Measurements from ENCODE around the gene TRAF7. TPM values are rescaled to one million over a fixed set of nuclear protein-coding genes. Genes with fewer than 3 reads are reported as not detected.
A peak's percentile ranks its signal among the peaks of the same experiment; 100 is the strongest.
"Not testable (repeated sequence)": the region's sequence is repeated elsewhere in the genome, so short reads cannot be mapped to it uniquely, and the experiment has no call there.

TRAF7 gene
- total RNA-seq, 1 donor from 2014 or later: 38.8 TPM

DNA sequence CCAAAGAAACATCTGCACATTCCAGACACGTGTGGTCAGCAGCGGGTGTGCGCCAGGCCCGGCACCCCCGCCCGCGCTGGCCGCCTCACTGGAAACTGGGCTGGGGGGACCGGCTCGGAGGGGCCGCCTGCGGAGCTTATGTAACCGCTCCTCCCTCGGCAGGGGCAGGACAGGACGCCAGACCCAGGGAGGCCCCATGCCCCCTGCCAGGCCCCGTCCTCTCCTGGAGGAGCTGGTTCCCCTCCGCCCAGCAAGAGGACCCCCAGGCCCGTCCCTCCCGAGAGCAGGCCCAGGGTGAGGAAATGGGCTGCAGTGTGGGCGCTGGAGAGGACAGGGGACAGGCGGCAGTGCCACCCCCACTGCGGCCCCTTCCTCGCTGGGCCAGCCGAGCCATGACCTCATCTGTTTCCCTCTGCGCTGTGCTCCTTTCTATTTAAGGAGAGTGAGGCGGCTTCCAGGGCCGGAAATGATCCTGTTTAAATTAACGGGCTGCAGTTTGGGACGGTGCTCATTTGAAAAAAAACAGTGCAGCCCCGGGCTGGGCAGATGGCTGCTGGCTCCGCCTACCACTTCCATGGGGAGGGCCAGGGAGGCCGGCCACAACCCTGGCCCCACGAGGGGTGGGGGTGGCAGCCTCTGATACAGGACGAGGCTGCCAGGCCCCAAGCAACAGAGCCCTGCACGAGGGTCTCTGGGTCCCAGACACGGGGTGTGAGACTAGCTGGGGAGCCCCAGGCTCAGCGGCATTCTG, 30.7 kb upstream of the TRAF7 start:
- H3K27me3 ChIP-seq; intact Hi-C loops (cut with DNase I); H3K9me3 ChIP-seq; H3K36me3 ChIP-seq: not testable (repeated sequence)
- DNase-seq (ENCODE audit: extremely low spot score in 2 of 2): peak in 1 of 2 donors; percentile 91
- H3K27ac ChIP-seq: peak overlapping the region; percentile 96
- H3K4me3 ChIP-seq: peak overlapping the region; percentile 30 to 45
- TF ChIP-seq POLR2AphosphoS5 (IDR thresholded peaks at IDR 0.05; ENCODE audit: insufficient read depth in 1 of 2, low read depth in 1 of 2): peak; percentile 33 to 82
- H3K4me1 ChIP-seq: peaks cover 85% of the 10 kb centered on the region

DNA sequence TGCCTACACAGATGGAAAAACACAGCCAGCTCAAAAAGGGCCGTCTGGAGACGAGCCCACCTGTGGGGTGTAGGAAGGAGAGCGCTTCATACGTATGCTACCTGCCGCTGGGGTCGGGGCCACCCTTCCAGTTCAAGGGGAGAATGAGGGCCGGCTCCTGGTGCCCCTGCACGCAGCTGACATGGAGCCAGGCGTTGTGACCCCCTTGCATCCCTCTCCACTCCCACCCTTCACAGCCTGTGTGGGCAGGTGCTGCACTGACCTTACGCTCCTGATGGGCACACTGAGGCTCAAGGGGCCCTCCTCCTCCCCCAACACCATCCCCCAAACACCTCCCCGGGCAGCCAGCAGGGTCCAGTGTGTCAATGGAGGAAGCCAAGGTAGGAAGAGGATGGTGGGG, 30.0 kb upstream of the TRAF7 start:
- peaks cover 88% of the 10 kb centered on the region for H3K4me1 ChIP-seq
- H3K9me3 ChIP-seq; DNase-seq (ENCODE audit: extremely low spot score in 2 of 2); intact Hi-C loops (cut with DNase I); H3K36me3 ChIP-seq; H3K27me3 ChIP-seq: not testable (repeated sequence)
- peak overlapping the region; percentile 96 for H3K27ac ChIP-seq
- peak overlapping the region; percentile 30 to 45 for H3K4me3 ChIP-seq

GRCh38 chr16:2126161-2126743, 29.3 kb upstream of the TRAF7 start:
- intact Hi-C loops (cut with DNase I); DNase-seq (ENCODE audit: extremely low spot score in 2 of 2); H3K36me3 ChIP-seq; H3K9me3 ChIP-seq; H3K27me3 ChIP-seq: not testable (repeated sequence)
- Histone ChIP-seq H3K4me1 (peaks cover 88% of the 10 kb centered on the region), H3K4me3 (peak overlapping the region; percentile 30 to 45), H3K27ac (peak overlapping the region; percentile 96)
- peak in 1 of 2 donors; percentile 54 for TF ChIP-seq POLR2AphosphoS5 (IDR thresholded peaks at IDR 0.05; ENCODE audit: insufficient read depth in 1 of 2, low read depth in 1 of 2)

DNA sequence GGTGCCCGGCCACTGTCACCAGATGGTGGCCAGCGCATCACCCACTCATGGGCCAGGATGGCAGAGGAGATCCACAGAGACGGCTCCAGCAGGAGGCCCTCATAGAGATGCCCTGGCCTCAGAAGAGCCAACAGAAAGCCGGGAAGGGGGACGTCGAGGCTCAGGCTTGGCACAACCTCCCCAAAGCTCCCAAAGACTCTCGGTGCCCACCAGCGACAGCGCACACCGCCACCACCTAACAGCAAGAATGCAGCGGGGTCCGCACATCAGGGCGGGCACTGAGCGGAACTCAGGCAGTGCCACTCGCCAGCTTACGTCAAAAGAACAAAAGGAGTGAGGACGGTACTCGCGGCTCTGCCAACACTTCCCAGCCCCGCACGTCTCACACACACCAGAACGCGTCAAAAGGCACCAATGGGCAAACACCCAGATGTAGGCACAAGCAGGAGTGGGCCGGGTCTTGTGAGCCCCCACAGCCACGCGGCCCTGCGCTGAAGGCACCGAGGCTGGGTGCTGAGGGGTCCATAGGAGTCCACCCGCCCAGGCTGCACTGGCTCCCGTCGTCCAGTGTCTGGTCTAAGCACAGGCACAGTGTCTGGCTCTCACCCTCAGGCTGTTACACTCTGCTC, 28.5 kb upstream of the TRAF7 start:
- DNase-seq (ENCODE audit: extremely low spot score in 2 of 2); H3K27me3 ChIP-seq; intact Hi-C loops (cut with DNase I); H3K9me3 ChIP-seq; H3K36me3 ChIP-seq: not testable (repeated sequence)
- Histone ChIP-seq H3K4me3 (peak overlapping the region in 1 of 2 donors; percentile 45), H3K27ac (peak overlapping the region; percentile 96), H3K4me1 (peaks cover 88% of the 10 kb centered on the region)

DNA sequence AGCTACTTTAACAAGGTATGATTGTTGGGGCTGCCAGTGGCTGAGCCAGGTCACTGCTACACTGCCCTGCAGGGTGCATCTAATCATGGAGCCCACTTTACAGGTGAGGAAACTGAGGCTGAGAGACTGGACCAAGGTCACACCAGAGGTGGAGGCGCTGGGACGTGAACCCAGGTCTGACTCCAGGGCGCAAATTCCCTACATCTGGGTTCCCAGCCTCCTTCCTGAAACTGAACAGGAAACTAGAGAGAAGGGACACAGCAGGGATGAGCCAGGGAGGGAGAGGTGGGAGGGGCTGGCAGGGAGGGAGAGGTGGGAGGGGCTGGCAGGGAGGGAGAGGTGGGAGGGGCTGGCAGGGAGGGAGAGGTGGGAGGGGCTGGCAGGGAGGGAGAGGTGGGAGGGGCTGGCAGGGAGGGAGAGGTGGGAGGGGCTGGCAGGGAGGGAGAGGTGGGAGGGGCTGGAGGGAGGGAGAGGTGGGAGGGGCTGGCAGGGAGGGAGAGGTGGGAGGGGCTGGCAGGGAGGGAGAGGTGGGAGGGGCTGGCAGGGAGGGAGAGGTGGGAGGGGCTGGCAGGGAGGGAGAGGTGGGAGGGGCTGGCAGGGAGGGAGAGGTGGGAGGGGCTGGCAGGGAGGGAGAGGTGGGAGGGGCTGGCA, 27.8 kb upstream of the TRAF7 start:
- H3K4me1 ChIP-seq: peaks cover 81% of the 10 kb centered on the region

DNA sequence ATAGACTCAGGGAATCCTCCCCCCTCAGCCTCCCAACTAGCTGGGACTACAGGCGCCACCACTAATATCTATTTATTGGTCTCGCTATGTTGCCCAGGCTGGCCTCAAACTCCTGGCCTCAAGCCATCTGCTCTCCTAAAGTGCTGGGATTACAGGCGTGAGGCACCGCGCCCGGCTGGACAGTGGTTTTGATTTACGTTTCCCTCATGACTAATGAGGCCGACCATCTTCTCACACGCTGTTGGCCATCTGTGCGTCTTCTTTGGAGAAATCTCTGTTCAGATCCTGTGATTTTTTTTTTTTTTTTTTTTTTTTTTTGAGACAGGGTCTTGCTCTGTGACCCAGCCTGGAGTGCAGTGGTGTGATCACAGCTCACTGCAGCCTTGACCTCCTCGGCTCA, 26.3 kb upstream of the TRAF7 start:
- H3K27me3 ChIP-seq; H3K4me3 ChIP-seq; H3K9me3 ChIP-seq; DNase-seq (ENCODE audit: extremely low spot score in 2 of 2); intact Hi-C loops (cut with DNase I); H3K36me3 ChIP-seq: not testable (repeated sequence)
- H3K27ac ChIP-seq: peak overlapping the region; percentile 86
- H3K4me1 ChIP-seq: peaks cover 70% of the 10 kb centered on the region

More for the DNA sequence above, 27.8 kb upstream of the TRAF7 start:
- Histone ChIP-seq H3K4me3 (peak overlapping the region in 1 of 2 donors; percentile 45), H3K27ac (peak overlapping the region; percentile 96)
- peak in 1 of 2 donors; percentile 20 for TF ChIP-seq POLR2A (IDR thresholded peaks at IDR 0.05)
- H3K36me3 ChIP-seq; DNase-seq (ENCODE audit: extremely low spot score in 2 of 2); intact Hi-C loops (cut with DNase I); H3K9me3 ChIP-seq; H3K27me3 ChIP-seq: not testable (repeated sequence)

DNA sequence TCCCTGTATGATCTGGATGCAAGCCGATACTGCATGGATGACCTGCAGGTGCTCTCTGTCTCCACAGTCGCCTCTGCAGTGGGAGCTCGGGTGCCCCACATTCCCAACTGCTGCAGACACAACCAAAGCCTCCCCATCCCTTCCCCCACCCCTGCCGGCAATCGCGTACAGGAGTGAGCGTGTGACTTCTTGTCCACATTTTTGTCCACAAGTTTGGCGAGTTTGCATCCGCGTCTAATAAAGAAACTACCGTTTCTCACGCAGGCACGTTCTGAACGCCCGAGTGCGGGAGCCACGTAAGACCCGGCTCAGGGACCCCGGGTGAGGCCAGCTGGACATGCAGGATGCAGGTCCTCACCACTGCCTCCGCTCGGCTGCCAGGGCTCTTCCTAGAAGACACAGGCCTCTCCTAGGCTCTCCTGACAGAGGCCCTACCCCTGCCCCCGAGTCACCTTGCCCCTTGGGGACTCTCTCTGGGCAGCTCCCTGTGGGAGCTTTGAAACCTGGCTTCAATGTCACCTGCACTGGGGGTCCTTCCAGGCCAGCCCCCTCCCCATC, 25.6 kb upstream of the TRAF7 start:
- intact Hi-C loops (cut with DNase I); H3K36me3 ChIP-seq; H3K9me3 ChIP-seq; DNase-seq (ENCODE audit: extremely low spot score in 2 of 2); H3K27me3 ChIP-seq: not testable (repeated sequence)
- Histone ChIP-seq H3K4me3 (peak overlapping the region in 1 of 2 donors; percentile 1), H3K27ac (peak overlapping the region; percentile 86), H3K4me1 (peaks cover 63% of the 10 kb centered on the region)

GRCh38 chr16:2133797-2134196, 21.8 kb upstream of the TRAF7 start:
- H3K4me1 ChIP-seq: peaks cover 37% of the 10 kb centered on the region

DNA sequence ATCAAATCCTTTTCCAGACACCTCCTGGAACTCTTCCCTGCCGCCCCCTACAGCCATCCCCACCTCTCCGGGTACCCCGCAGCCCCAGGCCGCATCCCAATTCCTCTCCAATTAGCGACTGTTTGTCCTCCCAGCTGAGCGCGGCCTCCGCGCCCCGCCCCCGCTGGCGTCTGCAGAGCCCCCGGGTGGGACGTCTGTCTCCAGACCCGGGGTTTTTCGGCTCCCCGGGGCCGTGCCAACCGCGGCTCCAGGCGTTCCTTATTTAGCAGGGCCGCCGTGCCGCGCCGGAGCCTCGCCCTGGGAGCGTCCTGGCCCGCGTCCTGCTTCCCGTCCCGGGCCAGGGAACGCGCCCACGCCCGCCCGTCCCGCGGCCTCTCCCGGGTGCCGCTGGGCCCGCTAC, 20.5 kb upstream of the TRAF7 start:
- intact Hi-C loops (cut with DNase I); H3K36me3 ChIP-seq; H3K27me3 ChIP-seq; H3K9me3 ChIP-seq; DNase-seq (ENCODE audit: extremely low spot score in 2 of 2): not testable (repeated sequence)
- H3K4me1 ChIP-seq: peaks cover 34% of the 10 kb centered on the region
- H3K27ac ChIP-seq: peak overlapping the region; percentile 75
- peak overlapping the region; percentile 52 to 60 for H3K4me3 ChIP-seq

More at GRCh38 chr16:2133797-2134196, 21.8 kb upstream of the TRAF7 start:
- intact Hi-C loops (cut with DNase I); H3K36me3 ChIP-seq; H3K9me3 ChIP-seq; H3K27me3 ChIP-seq; DNase-seq (ENCODE audit: extremely low spot score in 2 of 2): not testable (repeated sequence)
- Histone ChIP-seq H3K4me3 (peak overlapping the region; percentile 21 to 45), H3K27ac (peak overlapping the region; percentile 86)
